Activated B cell treated with CpG ODN at 0.5 μM for 24 hours (primary cell): Measurements from ENCODE around the gene TAP1. TPM values are rescaled to one million over a fixed set of nuclear protein-coding genes. Genes with fewer than 3 reads are reported as not detected.

Experiments used
- ATAC-seq: fragments of 200-7000 bp; cut with Tn5 transposase; one replicate; pipeline ENCODE4 v1.10.0; 2021; ENCODE audit warnings: low read depth, mild to moderate bottlenecking, moderate library complexity
- CTCF ChIA-PET: fragments of 350-600 bp; sonication (Branson Sonifier 250); formaldehyde crosslinking; loops from one replicate; lab custom pipeline; 2021; ENCODE audit warnings: antibody characterized with exemption; lab: Charles Lee
- POLR2A ChIA-PET: fragments of 350-600 bp; sonication (Branson Sonifier 250); formaldehyde crosslinking; loops from one replicate; lab custom pipeline; 2021; ENCODE audit warnings: antibody characterized with exemption; lab: Charles Lee
- DNase-seq: peaks from one replicate; pipeline ENCODE4 v3.0.0; 2022
- H3K27ac Mint-ChIP-seq: one replicate; pipeline ENCODE4 v1.8.0; 2020; ENCODE audit warnings: mixed read lengths
- H3K27me3 Mint-ChIP-seq: one replicate; pipeline ENCODE4 v1.8.0; 2021; ENCODE audit warnings: mixed read lengths
- H3K36me3 Mint-ChIP-seq: one replicate; pipeline ENCODE4 v1.8.0; 2021; ENCODE audit warnings: low read depth, mixed read lengths
- H3K4me1 Mint-ChIP-seq: one replicate; pipeline ENCODE4 v1.8.0; 2021; ENCODE audit warnings: mixed read lengths
- H3K4me3 Mint-ChIP-seq: one replicate; pipeline ENCODE4 v1.8.0; 2020; ENCODE audit warnings: mild to moderate bottlenecking, mixed read lengths
- H3K9me3 Mint-ChIP-seq: one replicate; pipeline ENCODE4 v1.8.0; 2020; ENCODE audit warnings: mixed read lengths
- CTCF ChIP-seq: fragments of 200-600 bp; IDR thresholded peaks from one replicate; pipeline ENCODE4 v1.8.0; 2022; ENCODE audit warnings: antibody characterized with exemption, mild to moderate bottlenecking
- intact Hi-C: fragments of 100-400 bp; cut with micrococcal nuclease; formaldehyde crosslinking; loops from one replicate; pipeline ENCODE4 v1.15.1; 2024
- total RNA-seq: library from RNA; stranded (reverse); gene quantifications from 2 replicates; pipeline ENCODE4 v1.2.3, GENCODE V29; 2022

Gene TAP1
- total RNA-seq, 1 donor from 2014 or later: 151 TPM

- Mint-ChIP-seq H3K27me3 (no peaks in the 10 kb centered on the region), H3K36me3 (peaks cover 19% of the 10 kb centered on the region), H3K9me3 (no peaks in the 10 kb centered on the region), H3K4me3 (no peak overlapping the region), H3K4me1 (peaks cover 44% of the 10 kb centered on the region), H3K27ac (peak overlapping the region; percentile 88)
- TF ChIP-seq CTCF: no peak
- CTCF ChIA-PET: interaction anchor here (1.5 to 6.2 kb wide), 3 partner anchors 26 to 79 kb away, joined by 3 to 198 read pairs (median 38); partner anchors contain the start of gene TAP2
- intact Hi-C loops: loop anchor here (5.0 to 10.0 kb wide), 3 partner anchors 199 to 621 kb away; partner anchors contain the start of gene HLA-DQB1
- POLR2A ChIA-PET: interaction anchor here (0.7 to 4.0 kb wide), 3 partner anchors 12 to 105 kb away, joined by 3 to 36 read pairs (median 34); partner anchors contain the start of genes PSMB9, TAP1 and TAP2
- no peak for ATAC-seq
- DNase-seq: no peak
These were observed 12.4 kb upstream of the TAP1 start for GRCh38 chr6:32865724-32866443.

GRCh38 chr6:32862725-32863124 lies 9.2 kb upstream of the TAP1 start:
- H3K9me3 Mint-ChIP-seq: no peaks in the 10 kb centered on the region
- H3K4me1 Mint-ChIP-seq: peaks cover 62% of the 10 kb centered on the region
- H3K27me3 Mint-ChIP-seq: no peaks in the 10 kb centered on the region
- intact Hi-C loops: loop anchor here (10.0 kb wide), 1 partner anchor 618 kb away; no protein-coding TSS in a partner anchor
- no peak overlapping the region for H3K4me3 Mint-ChIP-seq
- no peak overlapping the region for H3K27ac Mint-ChIP-seq
- TF ChIP-seq CTCF: no peak
- DNase-seq (no peak), ATAC-seq (no peak)
- ChIA-PET CTCF (interaction anchor here (2.1 kb wide), 1 partner anchor 24 kb away, joined by 14 read pairs; the partner anchor contains the start of gene TAP2), POLR2A (interaction anchor here (0.6 to 12.3 kb wide), 3 partner anchors 8 to 20 kb away, joined by 5 to 904 read pairs (median 36); partner anchors contain the start of genes PSMB8, PSMB9, TAP1 and TAP2)
- peaks cover 48% of the 10 kb centered on the region for H3K36me3 Mint-ChIP-seq

- ATAC-seq: no peak
- H3K4me3 Mint-ChIP-seq: no peak overlapping the region
- peaks cover 66% of the 10 kb centered on the region for H3K36me3 Mint-ChIP-seq
- ChIA-PET CTCF (no interaction called here), POLR2A (interaction anchor here (1.6 to 12.3 kb wide), 3 partner anchors 11 to 111 kb away, joined by 3 to 904 read pairs (median 3); partner anchors contain the start of genes PSMB8 and TAP2)
- no peak for TF ChIP-seq CTCF
- no peaks in the 10 kb centered on the region for H3K27me3 Mint-ChIP-seq
- H3K4me1 Mint-ChIP-seq: peaks cover 57% of the 10 kb centered on the region
- intact Hi-C loops: loop anchor here (10.0 kb wide), 1 partner anchor 616 kb away; no protein-coding TSS in a partner anchor
- DNase-seq: no peak
- H3K9me3 Mint-ChIP-seq: no peaks in the 10 kb centered on the region
- peak overlapping the region; percentile 33 for H3K27ac Mint-ChIP-seq
These were observed 7.2 kb upstream of the TAP1 start for GRCh38 chr6:32860674-32861073.

- peaks cover 81% of the 10 kb centered on the region for H3K36me3 Mint-ChIP-seq
- H3K9me3 Mint-ChIP-seq: no peaks in the 10 kb centered on the region
- no peak for TF ChIP-seq CTCF
- intact Hi-C loops: no loop called here
- H3K27ac Mint-ChIP-seq: peak overlapping the region; percentile 75
- ChIA-PET CTCF (interaction anchor here (2.1 to 5.6 kb wide), 3 partner anchors 10 to 18 kb away, joined by 13 to 81 read pairs (median 23); partner anchors contain the start of gene TAP2), POLR2A (interaction anchor here (1.1 to 12.3 kb wide), 3 partner anchors 10 to 22 kb away, joined by 3 to 904 read pairs (median 13); partner anchors contain the start of genes PSMB8 and TAP2)
- no peaks in the 10 kb centered on the region for H3K27me3 Mint-ChIP-seq
- DNase-seq (no peak), ATAC-seq (no peak)
- H3K4me3 Mint-ChIP-seq: no peak overlapping the region
- H3K4me1 Mint-ChIP-seq: peaks cover 62% of the 10 kb centered on the region
These were observed 4.7 kb upstream of the TAP1 start for GRCh38 chr6:32858194-32858593.
